Esophagus squamous epithelium (tissue), 4 donors: Measurements from ENCODE around the gene EPS15.

Source experiments
- POLR2A ChIP-seq, 4 donors: fragments of 450-650 bp; IDR thresholded peaks; one replicate each; pipeline ENCODE4 v1.6.1; 2017; ENCODE audit warnings: antibody characterized with exemption in 4 of 4, mild to moderate bottlenecking in 4 of 4, moderate library complexity in 3 of 4
- TF ChIP-seq, protein P1 (sequence below), 6 experiments: fragments of 450-650 bp in 4 of 6; fragments of 200-600 bp in 2 of 6; sonication (generic) in 2 of 6; IDR thresholded peaks; one replicate each; pipeline ENCODE4 v1.5.1; 2016 to 2019; ENCODE audit warnings: antibody characterized with exemption in 6 of 6, mild to moderate bottlenecking in 4 of 6, moderate library complexity in 4 of 6

GRCh38 chr1:51420867-51421627, 98.0 kb downstream of the EPS15 start:
- TF ChIP-seq, protein P1, sequence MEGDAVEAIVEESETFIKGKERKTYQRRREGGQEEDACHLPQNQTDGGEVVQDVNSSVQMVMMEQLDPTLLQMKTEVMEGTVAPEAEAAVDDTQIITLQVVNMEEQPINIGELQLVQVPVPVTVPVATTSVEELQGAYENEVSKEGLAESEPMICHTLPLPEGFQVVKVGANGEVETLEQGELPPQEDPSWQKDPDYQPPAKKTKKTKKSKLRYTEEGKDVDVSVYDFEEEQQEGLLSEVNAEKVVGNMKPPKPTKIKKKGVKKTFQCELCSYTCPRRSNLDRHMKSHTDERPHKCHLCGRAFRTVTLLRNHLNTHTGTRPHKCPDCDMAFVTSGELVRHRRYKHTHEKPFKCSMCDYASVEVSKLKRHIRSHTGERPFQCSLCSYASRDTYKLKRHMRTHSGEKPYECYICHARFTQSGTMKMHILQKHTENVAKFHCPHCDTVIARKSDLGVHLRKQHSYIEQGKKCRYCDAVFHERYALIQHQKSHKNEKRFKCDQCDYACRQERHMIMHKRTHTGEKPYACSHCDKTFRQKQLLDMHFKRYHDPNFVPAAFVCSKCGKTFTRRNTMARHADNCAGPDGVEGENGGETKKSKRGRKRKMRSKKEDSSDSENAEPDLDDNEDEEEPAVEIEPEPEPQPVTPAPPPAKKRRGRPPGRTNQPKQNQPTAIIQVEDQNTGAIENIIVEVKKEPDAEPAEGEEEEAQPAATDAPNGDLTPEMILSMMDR (IDR thresholded peaks at IDR 0.05) = no peak
- no peak for TF ChIP-seq POLR2A (IDR thresholded peaks at IDR 0.05)
